NCI-H2081 treated with DMSO at 0.1 percent for 48 hours (cell line): ENCODE measurements around the gene KIAA0825.

Experiments used
- DNase-seq: peaks from one replicate; lab custom pipeline; 2025; lab: John Stamatoyannopoulos, UW

KIAA0825 gene, protein sequence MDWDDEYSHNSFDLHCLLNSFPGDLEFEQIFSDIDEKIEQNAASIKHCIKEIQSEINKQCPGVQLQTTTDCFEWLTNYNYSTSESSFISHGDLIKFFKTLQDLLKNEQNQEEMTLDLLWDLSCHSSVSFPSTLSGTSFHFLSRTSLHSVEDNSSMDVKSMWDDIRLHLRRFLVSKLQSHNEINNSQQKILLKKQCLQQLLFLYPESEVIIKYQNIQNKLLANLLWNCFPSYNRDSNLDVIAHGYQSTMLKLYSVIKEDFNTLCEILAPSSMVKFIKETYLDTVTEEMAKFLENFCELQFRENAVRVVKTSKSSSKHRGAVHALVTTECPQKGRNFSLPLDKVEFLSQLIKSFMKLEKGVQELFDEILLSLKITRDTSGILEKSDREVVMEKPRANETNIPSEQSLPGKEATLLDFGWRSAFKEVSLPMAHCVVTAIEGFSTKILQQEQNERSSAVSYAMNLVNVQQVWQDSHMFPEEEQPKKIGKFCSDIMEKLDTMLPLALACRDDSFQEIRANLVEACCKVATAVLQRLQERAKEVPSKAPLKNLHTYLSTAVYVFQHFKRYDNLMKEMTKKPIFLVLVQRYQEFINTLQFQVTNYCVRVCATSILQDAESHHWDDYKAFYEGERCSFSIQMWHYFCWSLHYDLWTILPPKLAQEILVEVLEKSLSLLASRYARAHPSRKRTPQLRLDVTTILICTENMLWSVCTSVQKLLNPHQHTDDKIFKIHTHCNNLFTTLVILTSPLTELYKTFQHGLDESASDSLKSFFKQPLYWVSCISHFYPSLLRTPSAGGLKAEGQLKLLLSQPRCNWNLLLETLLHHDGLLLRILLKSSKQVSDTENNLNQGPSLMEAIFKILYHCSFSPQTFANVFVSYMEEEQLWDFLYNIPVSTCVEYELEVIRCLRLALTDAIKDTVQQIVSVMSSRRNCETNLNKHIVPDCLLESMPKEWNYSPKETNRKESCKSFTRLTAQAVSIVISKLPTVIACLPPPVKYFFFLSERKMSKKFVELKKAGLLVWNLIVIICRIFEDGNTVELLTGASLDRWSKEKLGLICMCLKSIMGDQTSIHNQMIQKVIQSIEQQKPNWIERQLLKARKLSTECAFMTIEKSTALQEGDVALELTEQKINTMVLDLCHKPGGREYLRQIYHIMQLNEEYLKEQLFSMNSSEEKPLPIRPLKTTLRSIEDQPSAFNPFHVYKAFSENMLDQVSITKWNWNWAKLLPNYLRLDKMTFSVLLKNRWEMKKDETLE (N-terminal part only)

DNA sequence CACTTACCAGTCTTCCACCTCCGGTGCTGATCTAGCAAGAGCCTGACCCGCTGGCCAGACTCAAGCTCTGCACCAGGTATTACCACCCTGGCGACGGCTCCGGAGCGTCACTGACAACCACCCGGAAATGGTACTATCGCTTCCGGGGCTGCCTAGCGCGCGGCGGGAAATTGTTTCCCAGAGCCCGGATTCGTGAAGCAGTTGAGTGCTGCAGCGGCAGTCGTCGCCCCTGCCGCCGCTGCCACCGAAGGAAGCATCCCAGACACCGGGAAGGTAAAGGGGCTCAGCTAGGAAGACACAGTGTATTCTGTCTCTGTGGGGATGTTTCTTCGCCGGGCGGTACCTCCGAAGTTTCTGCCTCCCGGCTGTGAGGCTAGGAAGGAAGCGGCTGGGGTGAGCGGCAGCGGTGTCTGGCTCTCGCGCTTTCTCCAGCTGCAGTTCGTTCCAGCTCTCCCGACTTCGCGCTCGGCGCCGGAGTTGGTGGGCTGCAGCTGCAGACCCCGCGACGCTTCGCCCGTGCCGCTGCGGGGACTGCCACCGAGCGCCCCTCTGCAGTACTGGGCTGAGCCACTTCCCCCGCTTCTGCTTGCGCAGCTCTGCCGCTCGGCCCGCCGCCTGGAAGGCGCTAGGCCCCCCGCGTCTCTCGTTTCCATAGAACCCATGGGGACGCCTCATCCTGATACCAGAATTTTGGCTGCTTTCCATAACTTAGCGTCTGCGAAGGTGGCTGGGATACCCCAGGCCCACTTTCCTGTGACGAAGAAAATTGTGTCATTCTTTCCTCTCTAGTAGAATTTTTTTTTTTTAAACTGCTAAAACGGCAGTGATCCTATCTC lies at the start of gene KIAA0825, which contains the start of gene SLF1:
Gene KIAA0825 (minus strand): TSS at position 112 of the 836 bp plus-strand sequence. CDS start 81,478 bp downstream, outside the sequence.
Gene SLF1 (plus strand): TSS at position 177 of the 836 bp plus-strand sequence. CDS start 10,142 bp downstream, outside the sequence.
- DNase-seq, result peak; percentile 18

DNA sequence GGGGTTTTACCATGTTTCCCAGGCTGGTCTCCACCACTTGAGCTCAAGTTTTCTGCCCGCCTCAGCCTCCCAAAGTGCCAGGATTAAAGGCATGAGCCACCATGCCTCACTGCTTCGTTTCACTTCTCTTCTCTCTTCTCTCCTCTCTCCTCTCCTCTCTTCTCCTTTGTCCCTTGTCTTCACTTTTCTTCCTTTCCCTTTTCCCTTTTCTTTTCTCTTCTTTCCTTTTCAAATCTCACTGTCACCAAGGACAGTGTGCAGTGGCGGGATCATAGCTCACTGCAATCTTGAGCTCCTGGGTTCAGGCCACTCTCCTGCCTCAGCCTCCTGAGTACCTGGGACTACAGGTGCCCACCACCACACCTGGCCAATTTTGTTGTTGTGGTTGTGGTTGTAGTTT lies 49.5 kb upstream of the KIAA0825 start:
- no peak for DNase-seq

DNA sequence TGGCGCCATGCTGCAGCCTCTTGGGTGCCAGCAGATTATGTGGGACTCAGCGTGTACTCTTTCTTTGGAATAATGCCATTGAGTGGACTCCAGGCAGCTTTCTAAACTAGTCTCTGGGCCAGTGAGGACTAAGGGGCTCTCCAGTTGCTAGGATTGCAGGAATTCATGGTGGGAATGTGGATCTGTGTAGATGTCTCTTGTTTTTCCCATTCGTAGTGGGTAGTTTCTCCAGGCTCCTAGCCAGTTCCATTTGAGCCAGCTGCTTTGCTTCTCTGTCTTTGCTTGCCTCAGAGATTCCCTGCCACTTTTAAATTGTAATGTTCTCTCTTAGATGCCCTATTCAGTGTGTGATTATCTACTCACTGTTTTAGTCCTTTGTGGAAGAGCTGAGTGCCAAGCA lies 42.7 kb upstream of the KIAA0825 start:
- DNase-seq, result no peak

DNA sequence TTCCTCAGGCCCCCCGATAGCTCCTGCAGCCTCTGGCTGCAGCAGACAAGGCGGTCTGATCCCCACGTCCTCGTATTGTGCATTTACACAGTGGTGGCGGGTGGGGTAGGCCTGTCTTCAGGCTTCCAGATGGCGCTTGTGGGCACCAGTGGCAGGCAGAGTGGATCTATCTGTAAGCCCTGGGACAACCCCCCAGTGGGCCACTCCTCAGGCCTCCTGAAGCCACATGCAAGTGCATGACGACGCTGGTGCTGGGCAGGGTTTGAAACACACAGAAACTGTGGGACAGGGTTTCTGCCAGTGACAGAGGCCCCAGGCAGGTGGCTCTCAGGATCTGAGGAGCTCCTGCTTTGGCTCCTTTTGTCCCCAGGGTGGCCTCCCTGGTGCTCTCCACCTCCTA lies 42.1 kb upstream of the KIAA0825 start:
- DNase-seq, result no peak

DNA sequence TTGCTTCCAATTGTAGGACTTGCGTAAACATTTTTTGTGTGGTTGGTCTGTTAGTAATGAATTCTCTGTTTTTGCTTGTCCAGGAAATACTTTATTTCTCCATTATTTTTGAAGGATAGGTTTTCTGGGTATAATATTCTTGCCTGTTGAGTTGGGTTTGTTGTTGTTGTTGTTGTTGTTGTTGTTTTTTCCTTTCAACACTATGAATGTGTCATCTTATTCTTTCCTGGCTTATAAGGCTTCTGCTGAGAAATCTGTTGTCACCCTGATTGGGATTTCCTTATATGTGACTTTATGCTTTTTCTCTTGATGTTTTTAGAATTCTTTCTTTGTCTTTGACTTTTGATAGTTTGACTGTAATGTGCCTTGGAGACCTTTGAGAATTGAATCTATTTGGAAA lies 39.9 kb upstream of the KIAA0825 start:
- DNase-seq, result no peak

DNA sequence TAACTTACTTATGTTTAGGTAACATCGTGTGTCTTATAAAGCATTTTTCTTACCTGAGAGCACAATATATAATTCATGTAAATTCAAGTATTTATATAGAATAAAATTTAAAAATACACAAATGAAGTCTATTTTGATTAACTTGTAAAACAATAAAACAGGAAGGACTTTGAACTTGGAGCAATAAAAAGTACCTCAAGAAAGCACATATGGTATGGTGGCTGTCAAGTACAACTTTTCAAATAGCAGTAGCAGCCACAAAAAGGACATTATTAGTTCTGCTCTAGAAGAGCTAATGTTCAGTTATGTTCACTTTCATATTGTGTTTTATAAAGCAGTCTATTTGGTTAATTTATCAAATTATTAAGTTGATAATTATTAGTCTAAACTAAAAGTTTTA lies 31.5 kb upstream of the KIAA0825 start:
- DNase-seq, result no peak

DNA sequence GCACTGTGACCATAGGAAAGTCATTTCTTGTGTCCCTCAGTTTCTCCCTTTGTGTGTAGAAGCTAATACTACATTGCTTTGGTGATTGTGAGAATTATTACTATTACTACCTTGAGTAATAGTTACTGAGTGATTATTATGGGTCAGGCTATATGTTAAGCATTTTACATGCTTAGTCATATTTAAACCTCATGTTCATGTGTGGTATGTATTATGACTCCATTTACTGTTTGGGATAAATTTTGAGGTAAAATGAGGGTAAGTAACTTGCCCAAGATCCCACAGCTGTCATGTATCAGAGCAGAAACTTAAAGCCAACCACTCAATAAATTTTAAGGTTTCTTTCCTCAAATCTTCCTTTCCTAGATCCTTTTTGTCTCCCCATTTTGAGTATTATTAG lies 28.4 kb upstream of the KIAA0825 start:
- no peak for DNase-seq

DNA sequence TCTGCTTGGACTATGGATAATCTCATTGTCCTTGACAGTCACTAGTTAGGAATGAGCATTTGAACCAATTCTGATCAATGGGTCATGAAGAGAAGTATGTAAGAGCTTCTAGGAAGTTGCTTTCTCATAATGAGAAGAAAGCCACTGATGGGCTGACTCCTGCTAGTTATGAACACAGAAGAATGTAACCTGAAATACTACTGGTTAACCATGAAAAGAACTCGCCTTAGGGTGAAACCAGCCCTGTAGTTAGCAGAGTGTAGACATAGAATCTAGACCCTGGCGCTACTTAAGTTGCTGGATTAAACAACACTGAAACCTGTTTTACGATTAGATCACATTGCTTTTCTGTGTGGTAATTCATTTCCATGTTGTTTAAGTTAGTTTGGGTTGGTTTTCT lies 26.6 kb upstream of the KIAA0825 start:
- DNase-seq, result no peak

DNA sequence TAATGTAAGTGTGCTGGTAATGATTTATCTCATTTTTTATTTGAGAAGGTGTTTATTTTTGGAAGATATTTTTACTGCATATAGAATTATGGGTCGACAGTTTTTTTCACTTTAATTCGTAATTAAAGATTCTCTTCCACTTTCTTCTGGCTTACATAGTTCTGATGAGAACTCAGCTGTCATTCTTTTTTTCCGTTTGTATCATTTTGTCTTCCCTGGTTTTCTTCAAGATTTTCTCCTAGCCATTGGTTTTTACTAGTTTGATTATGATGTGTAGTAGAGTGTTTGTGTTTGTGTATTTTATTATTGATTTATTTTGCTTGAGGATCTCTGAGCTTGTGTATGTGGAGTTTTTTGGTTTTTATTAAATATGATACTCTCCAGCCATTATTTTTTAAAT lies 21.8 kb upstream of the KIAA0825 start:
- no peak for DNase-seq

DNA sequence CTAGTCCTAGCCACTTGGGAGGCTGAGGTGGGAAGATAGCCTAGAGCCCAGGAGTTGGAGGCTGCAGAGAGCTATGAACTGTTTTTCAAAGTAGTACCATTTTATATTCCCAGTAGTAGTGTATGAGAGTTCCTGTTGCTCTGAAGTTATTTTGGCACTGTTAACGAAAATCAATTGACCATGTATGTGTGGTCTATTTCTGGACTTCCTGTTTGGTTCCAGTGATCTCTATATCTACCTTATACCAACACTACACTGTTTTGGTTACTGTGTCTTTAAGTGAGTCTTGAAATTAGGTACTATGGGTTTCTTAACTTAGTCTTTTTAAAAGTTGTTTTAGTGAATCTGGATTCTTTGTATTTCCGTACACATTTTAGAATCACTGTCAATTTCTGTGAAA lies 13.6 kb upstream of the KIAA0825 start:
- DNase-seq, result no peak

DNA sequence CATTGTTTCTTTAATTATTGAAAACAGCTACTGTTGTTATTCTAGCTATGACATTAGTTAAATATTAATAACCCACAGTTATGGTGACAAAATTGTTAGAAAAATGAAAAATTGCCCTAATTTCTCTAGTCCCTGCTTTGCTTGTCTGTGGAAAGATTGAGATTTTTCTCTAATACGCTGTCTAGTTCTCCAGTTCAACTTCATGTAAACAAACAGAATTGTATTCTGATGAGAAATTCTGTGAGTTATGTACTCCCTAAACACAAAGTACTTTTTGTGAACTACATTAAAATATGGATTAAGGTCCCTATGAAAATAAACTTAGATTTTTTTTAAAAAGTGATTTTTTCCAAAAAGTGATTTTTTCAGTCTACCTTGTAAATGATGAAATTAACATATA lies 8.8 kb upstream of the KIAA0825 start:
- no peak for DNase-seq

DNA sequence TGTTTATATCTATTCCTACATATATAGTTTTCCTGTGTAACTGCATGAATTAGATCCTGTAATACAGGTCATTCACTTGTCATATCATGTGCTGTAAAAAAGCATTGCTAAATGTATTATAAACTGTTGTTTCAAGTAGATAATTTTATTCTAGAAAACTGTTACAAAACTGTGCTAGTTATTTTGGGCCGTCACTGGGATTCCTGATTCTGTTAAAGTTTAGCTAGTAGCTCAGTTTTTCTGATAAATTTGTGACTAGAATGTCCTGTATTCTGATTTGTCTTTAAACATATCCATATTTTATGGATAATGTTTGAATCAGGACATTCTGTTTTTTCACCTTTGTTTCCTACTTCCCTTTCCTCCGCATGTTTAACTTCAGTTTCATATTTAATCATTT lies 5.5 kb upstream of the KIAA0825 start:
- DNase-seq, result no peak

DNA sequence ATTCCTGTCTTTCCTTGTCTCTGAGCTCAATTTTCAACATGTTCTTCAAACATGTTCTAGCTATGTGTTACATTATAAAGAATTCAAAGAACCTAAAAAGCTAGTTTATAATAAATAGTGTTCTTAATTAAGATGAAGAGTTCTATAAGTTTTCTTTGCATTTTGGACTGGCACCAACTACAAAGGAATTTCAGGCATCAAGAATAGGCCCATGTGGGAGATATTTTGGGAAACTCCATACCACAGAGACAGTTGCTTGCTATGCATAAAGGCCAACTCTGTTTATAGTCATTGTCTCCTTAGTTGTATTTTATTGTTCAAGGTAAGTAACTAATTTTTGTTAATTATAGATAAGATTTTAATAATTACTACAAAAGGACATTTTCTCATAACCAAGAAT lies 4.6 kb upstream of the KIAA0825 start:
- no peak for DNase-seq

DNA sequence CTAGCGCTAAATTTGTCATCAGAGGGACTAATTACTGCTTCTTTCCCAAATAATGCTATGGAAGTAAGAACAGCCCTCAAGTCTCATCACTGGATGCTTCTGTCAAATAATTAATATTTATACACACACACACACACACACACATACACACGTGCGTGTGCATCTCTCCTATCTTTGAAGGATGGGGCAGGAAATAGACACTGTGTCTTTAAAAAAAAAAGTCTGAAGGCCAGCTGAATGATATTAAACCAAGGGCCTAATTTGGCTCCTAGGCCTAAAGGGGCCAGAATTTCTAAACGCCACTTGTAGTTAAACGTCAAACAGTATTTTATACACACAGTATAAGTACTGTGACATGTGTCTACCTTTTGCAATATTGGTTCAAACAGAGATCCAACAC lies 3.4 kb upstream of the KIAA0825 start:
- DNase-seq, result no peak

DNA sequence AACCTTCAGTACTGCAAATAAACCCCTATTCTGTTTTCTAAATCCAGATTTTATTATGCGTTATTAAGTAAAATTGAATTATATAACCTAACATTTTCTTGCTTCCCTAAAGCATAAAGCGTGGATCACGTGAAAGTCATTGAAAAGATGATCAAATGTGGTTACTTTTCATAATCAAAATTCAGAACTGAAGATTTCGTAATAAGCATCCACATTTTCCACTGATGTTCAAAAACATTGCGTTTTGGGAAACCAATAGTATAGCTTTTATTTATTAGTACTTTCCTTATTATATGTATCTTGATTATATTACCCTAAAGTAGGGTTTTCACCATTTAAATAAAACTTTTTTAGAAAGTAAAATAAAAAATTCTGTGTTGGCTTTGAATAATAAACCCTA lies 1.9 kb upstream of the KIAA0825 start:
- no peak for DNase-seq

DNA sequence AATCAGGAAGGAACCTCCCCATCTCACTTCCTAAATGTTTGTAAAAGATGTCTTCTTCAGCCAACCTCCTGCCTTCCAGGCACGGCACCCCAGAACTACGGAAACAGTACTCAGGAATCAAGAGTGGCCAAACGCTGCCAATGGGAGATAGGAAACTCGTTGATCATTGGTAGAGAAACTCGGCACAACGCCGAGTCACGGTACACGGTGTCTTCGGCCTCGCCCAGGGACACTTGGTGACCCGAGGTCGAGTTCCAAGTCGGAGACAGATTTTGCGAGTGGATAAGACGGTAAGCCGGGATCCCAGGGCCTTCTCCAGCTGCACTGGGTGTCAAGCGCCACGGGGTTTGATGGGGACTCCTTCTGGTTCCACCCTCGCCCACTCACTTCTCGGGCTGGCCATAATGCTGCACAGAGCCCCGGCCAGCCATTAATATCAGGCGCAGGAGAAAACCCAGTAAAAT lies 343 bp downstream of the KIAA0825 start:
- DNase-seq, result no peak

DNA sequence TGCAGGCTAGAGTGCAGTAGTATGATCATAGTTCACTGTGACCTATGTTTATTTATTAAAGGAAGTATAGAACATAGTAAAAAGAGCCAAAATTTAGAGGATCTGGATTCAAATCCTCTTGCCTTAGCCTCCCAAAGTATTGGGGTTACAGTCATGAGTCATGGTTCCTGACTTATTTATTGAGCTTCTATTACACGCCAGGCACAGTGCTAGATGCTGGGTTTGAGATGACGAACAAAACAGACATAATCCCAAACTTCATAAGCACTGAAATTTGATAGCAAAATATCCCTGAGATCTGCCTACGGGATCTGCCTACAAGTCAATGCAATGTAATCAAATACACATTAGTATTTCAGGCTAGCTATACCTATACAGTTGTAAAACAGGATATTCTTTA lies 2.5 kb downstream of the KIAA0825 start:
- DNase-seq, result no peak

DNA sequence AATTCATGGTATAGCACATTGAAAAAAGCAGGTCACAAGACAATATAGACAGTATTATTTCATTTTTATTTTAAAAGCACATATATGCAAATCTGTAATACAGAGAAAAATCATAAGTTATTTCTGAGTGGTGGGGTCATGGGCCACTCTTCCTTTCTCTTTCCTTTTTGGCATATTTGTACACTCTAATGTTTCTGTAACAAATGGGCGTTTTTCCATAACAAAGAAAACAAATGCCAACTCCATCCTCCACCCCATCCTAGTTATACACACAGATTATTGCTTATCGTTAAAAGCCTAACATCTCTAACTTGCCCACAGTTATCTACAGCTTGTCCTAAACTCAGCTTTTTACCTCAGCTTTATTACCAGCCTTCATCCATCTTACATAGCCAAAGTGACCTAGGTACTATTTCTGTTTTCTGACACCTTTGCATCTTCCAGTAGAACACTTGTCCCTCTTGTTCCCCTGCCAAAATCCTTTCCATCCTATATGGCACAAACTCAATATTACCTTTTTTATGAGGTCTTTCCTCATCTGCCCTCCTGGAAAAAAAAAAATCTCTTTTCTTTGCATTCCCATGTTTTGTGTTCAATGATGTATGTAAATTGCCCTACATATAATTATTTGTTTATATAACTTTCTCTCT lies 4.1 kb downstream of the KIAA0825 start:
- DNase-seq, result no peak

DNA sequence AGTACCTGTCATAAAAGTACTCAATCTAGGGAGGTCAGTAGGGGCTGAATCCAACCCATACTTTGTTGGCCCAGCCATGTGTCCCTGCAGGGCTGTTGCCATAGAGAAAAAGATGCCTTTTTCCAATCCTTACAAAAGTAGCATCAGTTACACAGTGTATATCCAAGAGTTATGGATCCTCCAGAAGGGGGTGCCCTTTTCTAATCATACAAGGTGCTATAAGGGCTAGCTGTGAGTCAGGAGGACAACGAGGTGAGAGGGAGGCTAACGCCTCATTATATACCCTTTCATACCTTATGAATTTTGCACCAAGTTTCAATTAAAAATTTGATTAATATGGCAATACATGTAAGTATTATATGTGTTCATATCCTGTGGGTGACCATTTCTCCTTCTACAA lies 4.8 kb downstream of the KIAA0825 start:
- no peak for DNase-seq

DNA sequence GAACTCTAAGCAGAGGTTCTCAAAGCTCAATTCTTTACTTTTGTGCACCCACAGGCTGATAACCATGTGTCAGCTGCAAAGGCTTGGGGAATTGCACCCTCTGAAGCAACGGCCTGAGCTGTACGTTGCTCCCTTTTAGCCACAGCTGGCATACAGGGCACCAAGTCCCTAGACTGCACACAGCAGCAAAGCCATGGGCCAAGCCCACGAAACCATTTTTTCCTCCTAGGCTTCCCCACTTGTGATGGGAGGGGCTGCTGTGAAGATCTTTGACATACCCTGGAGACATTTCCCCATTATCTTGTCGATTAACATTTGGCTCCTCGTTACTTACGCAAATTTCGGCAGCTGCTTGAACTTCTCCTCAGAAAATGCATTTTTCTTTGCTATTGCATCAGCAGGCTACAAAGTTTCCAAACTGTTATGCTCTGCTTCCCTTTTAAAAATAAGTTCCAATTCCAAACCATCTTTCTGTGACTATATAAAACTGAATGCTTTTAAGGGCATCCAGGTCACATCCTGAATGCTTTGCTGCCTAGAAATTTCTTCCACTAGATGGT lies 23.0 kb downstream of the KIAA0825 start:
- no peak for DNase-seq
